Endothelial cell of umbilical vein (primary cell): ENCODE measurements around the gene ZBTB7A.

Experiments
- CTCF ChIP-seq, 2 donors: IDR thresholded peaks; 1 replicate in 1 of 2; 2 replicates in 1 of 2; pipeline ENCODE4 v1.5.1; 2011; ENCODE audit warnings: low read length in 2 of 2, mild to moderate bottlenecking in 2 of 2, moderate library complexity in 2 of 2, control low read depth in 1 of 2, inconsistent platforms in 1 of 2, low read depth in 1 of 2; ENCODE audit not compliant: insufficient read depth in 1 of 2; ENCODE audit errors: extremely low read depth in 1 of 2
- EZH2 ChIP-seq: IDR thresholded peaks from 2 replicates; pipeline ENCODE4 v1.6.1; 2012; ENCODE audit warnings: borderline replicate concordance, low read depth, mild to moderate bottlenecking, moderate library complexity, low read length, inconsistent platforms; ENCODE audit not compliant: severe bottlenecking
- JUN ChIP-seq: IDR thresholded peaks from 2 replicates; pipeline ENCODE4 v1.6.1; 2011; ENCODE audit warnings: borderline replicate concordance, low read depth; ENCODE audit not compliant: insufficient read length, insufficient read depth
- MAX ChIP-seq: IDR thresholded peaks from 2 replicates; pipeline ENCODE4 v1.6.1; 2011; ENCODE audit not compliant: insufficient read depth, insufficient read length
- MYC ChIP-seq: IDR thresholded peaks from one replicate; pipeline ENCODE4 v1.6.1; 2011; ENCODE audit warnings: mild to moderate bottlenecking, low read depth, low read length
- POLR2A ChIP-seq: IDR thresholded peaks from 2 replicates; pipeline ENCODE4 v1.6.1; 2012; ENCODE audit warnings: low read depth, mild to moderate bottlenecking, control low read depth, low read length
- POLR2AphosphoS5 ChIP-seq: IDR thresholded peaks from 2 replicates; pipeline ENCODE4 v1.6.1; 2012; ENCODE audit warnings: low read depth, mild to moderate bottlenecking, control low read depth, low read length, moderate library complexity; ENCODE audit not compliant: insufficient read depth

GRCh38 chr19:4088975-4089374, 22.3 kb upstream of the ZBTB7A start:
- TF ChIP-seq CTCF (IDR thresholded peaks at IDR 0.05; ENCODE audit: extremely low read depth in 1 of 2, insufficient read depth in 1 of 2, low read depth in 1 of 2, low read length in 2 of 2) (no peak), POLR2AphosphoS5 (no peak), POLR2A (no peak), EZH2 (no peak), MYC (no peak), MAX (no peak), JUN (no peak)
